PC-9 (cell line): Measurements from ENCODE around the gene OSBPL10. TPM values are rescaled to one million over a fixed set of nuclear protein-coding genes. Genes with fewer than 3 reads are reported as not detected.

Source experiments
- BruUV-seq: library from RNA; stranded (reverse); fragments of 400-500 nt; replicated peaks from 2 replicates; lab custom pipeline; 2021; lab: Mats Ljungman, UMichigan
- CTCF ChIA-PET: fragments of 300-600 bp; sonication (Branson Sonifier 250); formaldehyde crosslinking; loops from one replicate; lab custom pipeline; 2022; ENCODE audit warnings: antibody characterized with exemption; lab: Charles Lee
- POLR2A ChIA-PET: fragments of 300-600 bp; sonication (Branson Sonifier 250); formaldehyde crosslinking; loops from one replicate; lab custom pipeline; 2022; ENCODE audit warnings: antibody characterized with exemption; ENCODE audit not compliant: unreplicated experiment; lab: Charles Lee
- DNase-seq, 2 experiments: peaks; one replicate each; pipeline versions ENCODE4 v3.0.0 to v3.0.0-alpha.2; 2015 to 2022; ENCODE audit warnings: mixed read lengths in 1 of 2
- H2AFZ ChIP-seq: fragments of 200-600 bp; sonication (generic); 2 replicates; pipeline ENCODE4 v1.8.1; 2017; ENCODE audit warnings: antibody characterized with exemption
- H3F3A ChIP-seq: fragments of 200-600 bp; sonication (generic); 2 replicates; pipeline ENCODE4 v1.8.1; 2017; ENCODE audit warnings: antibody characterized with exemption, mild to moderate bottlenecking, low read depth; ENCODE audit not compliant: insufficient read depth
- H3K27ac ChIP-seq: fragments of 200-600 bp; sonication (generic); 2 replicates; pipeline ENCODE4 v1.6.1; 2016; ENCODE audit warnings: mixed run types
- H3K27me3 ChIP-seq: fragments of 200-600 bp; sonication (generic); 2 replicates; pipeline ENCODE4 v1.6.1; 2016; ENCODE audit warnings: low read depth, mixed run types; ENCODE audit not compliant: insufficient read depth
- H3K36me3 ChIP-seq: fragments of 200-600 bp; sonication (generic); 2 replicates; pipeline ENCODE4 v1.6.1; 2016; ENCODE audit warnings: low read depth, mixed run types
- H3K4me1 ChIP-seq: fragments of 200-600 bp; sonication (generic); replicated peaks from 2 replicates; pipeline ENCODE4 v1.6.1; 2016; ENCODE audit warnings: mixed run types; ENCODE audit not compliant: insufficient read depth
- H3K4me2 ChIP-seq: fragments of 200-600 bp; sonication (generic); 2 replicates; pipeline ENCODE4 v1.6.1; 2017; ENCODE audit warnings: mixed run types
- H3K4me3 ChIP-seq: fragments of 200-600 bp; sonication (generic); 2 replicates; pipeline ENCODE4 v1.6.1; 2016; ENCODE audit warnings: mixed run types
- H3K79me2 ChIP-seq: fragments of 200-600 bp; sonication (generic); 2 replicates; pipeline ENCODE4 v1.6.1; 2017; ENCODE audit warnings: low read depth, mixed run types
- H3K9me2 ChIP-seq: fragments of 200-600 bp; sonication (generic); 2 replicates; pipeline ENCODE4 v1.8.1; 2017; ENCODE audit warnings: mild to moderate bottlenecking; ENCODE audit not compliant: insufficient read depth
- H3K9me3 ChIP-seq: fragments of 200-600 bp; sonication (generic); 2 replicates; pipeline ENCODE4 v1.8.1; 2016; ENCODE audit warnings: low read depth; ENCODE audit not compliant: insufficient read depth
- H4K20me1 ChIP-seq: fragments of 200-600 bp; sonication (generic); 2 replicates; pipeline ENCODE4 v1.8.1; 2017; ENCODE audit not compliant: insufficient read depth
- CTCF ChIP-seq: fragments of 200-600 bp; sonication (generic); conservative IDR thresholded peaks from 2 replicates; pipeline ENCODE4 v1.6.1; 2017; ENCODE audit warnings: mixed run types, antibody characterized with exemption, mild to moderate bottlenecking, moderate library complexity
- EZH2 ChIP-seq: fragments of 200-600 bp; sonication (generic); IDR thresholded peaks from 2 replicates; pipeline ENCODE4 v1.8.0; 2017; ENCODE audit warnings: antibody characterized with exemption, low read depth
- intact Hi-C: fragments of 100-400 bp; cut with micrococcal nuclease; formaldehyde crosslinking; loops from one replicate; pipeline ENCODE4 v1.10.0; 2022; ENCODE audit not compliant: unreplicated experiment
- total RNA-seq: library from RNA; stranded (reverse); gene quantifications from 2 replicates; pipeline ENCODE4 v1.2.3, GENCODE V29; 2021

Gene OSBPL10
- total RNA-seq, 1 experiment from 2014 or later, result 42.0 TPM

GRCh38 chr3:31754575-31755278 lies 226.3 kb downstream of the OSBPL10 start:
- no peak overlapping the region for H3K27ac ChIP-seq
- no peaks in the 10 kb centered on the region for H3K79me2 ChIP-seq
- H3K4me2 ChIP-seq, result no peak overlapping the region
- intact Hi-C loops, result no loop called here
- H3K36me3 ChIP-seq, result no peaks in the 10 kb centered on the region
- no peaks in the 10 kb centered on the region for H3K27me3 ChIP-seq
- H4K20me1 ChIP-seq, result no peaks in the 10 kb centered on the region
- no peaks in the 10 kb centered on the region for H3K9me2 ChIP-seq
- TF ChIP-seq CTCF (no peak), EZH2 (no peak)
- H3K9me3 ChIP-seq, result no peaks in the 10 kb centered on the region
- no peaks in the 10 kb centered on the region for H3F3A ChIP-seq
- no peak overlapping the region for H2AFZ ChIP-seq
- CTCF ChIA-PET, result interaction anchor here (0.6 kb wide), 1 partner anchor 92 kb away, joined by 3 read pairs; no protein-coding TSS in a partner anchor
- no peaks in the 10 kb centered on the region for H3K4me1 ChIP-seq
- DNase-seq, result peak in 1 of 2 experiments; percentile 35
- POLR2A ChIA-PET, result interaction anchor here (0.6 kb wide), 1 partner anchor 295 kb away, joined by 3 read pairs; no protein-coding TSS in a partner anchor
- BruUV-seq, result no TSS peak
- no peak overlapping the region for H3K4me3 ChIP-seq

- no peaks in the 10 kb centered on the region for H3K4me1 ChIP-seq
- no peaks in the 10 kb centered on the region for H3K9me3 ChIP-seq
- no peaks in the 10 kb centered on the region for H3K79me2 ChIP-seq
- H3K4me3 ChIP-seq, result no peak overlapping the region
- no peaks in the 10 kb centered on the region for H3K9me2 ChIP-seq
- H2AFZ ChIP-seq, result no peak overlapping the region
- no peaks in the 10 kb centered on the region for H3K36me3 ChIP-seq
- no peak overlapping the region for H3K4me2 ChIP-seq
- no peaks in the 10 kb centered on the region for H3K27me3 ChIP-seq
- intact Hi-C loops, result no loop called here
- TF ChIP-seq EZH2 (no peak), CTCF (no peak)
- no peak for DNase-seq
- CTCF ChIA-PET, result no interaction called here
- BruUV-seq, result no TSS peak
- POLR2A ChIA-PET, result no interaction called here
- no peak overlapping the region for H3K27ac ChIP-seq
- H3F3A ChIP-seq, result no peaks in the 10 kb centered on the region
- no peaks in the 10 kb centered on the region for H4K20me1 ChIP-seq
These were observed 228.0 kb downstream of the OSBPL10 start for GRCh38 chr3:31753050-31753425.

GRCh38 chr3:31752305-31753049 lies 228.6 kb downstream of the OSBPL10 start:
- BruUV-seq, result no TSS peak
- no peaks in the 10 kb centered on the region for H3K4me1 ChIP-seq
- H3K27me3 ChIP-seq, result no peaks in the 10 kb centered on the region
- H3K4me2 ChIP-seq, result no peak overlapping the region
- no peak for DNase-seq
- H2AFZ ChIP-seq, result no peak overlapping the region
- POLR2A ChIA-PET, result no interaction called here
- H3F3A ChIP-seq, result no peaks in the 10 kb centered on the region
- no peaks in the 10 kb centered on the region for H3K9me2 ChIP-seq
- H4K20me1 ChIP-seq, result no peaks in the 10 kb centered on the region
- intact Hi-C loops, result no loop called here
- CTCF ChIA-PET, result no interaction called here
- H3K4me3 ChIP-seq, result no peak overlapping the region
- no peaks in the 10 kb centered on the region for H3K9me3 ChIP-seq
- H3K27ac ChIP-seq, result no peak overlapping the region
- H3K79me2 ChIP-seq, result no peaks in the 10 kb centered on the region
- no peak for TF ChIP-seq EZH2
- no peak for TF ChIP-seq CTCF
- H3K36me3 ChIP-seq, result no peaks in the 10 kb centered on the region
